GM23248 (cell line): ENCODE data around the gene PRKAA1. TPM values are rescaled to one million over a fixed set of nuclear protein-coding genes. Genes with fewer than 3 reads are reported as not detected.
A peak's percentile ranks its signal among the peaks of the same experiment; 100 is the strongest.
"Not testable (repeated sequence)": the region's sequence is repeated elsewhere in the genome, so short reads cannot be mapped to it uniquely, and the experiment has no call there.

Experiments
- DNase-seq: peaks from one replicate; pipeline ENCODE4 v3.0.0-alpha.2; 2015
- H2AFZ ChIP-seq: fragments of 200-600 bp; sonication (generic); 2 replicates; pipeline ENCODE4 v1.6.1; 2016; ENCODE audit warnings: antibody characterized with exemption
- H3F3A ChIP-seq: fragments of 200-600 bp; sonication (generic); 2 replicates; pipeline ENCODE4 v1.6.1; 2016; ENCODE audit warnings: mild to moderate bottlenecking, antibody characterized with exemption, mixed run types; ENCODE audit not compliant: insufficient read depth
- H3K27ac ChIP-seq: fragments of 200-600 bp; sonication (generic); 2 replicates; pipeline ENCODE4 v1.5.1; 2016; ENCODE audit warnings: mild to moderate bottlenecking
- H3K27me3 ChIP-seq: fragments of 200-600 bp; sonication (generic); replicated peaks from 2 replicates; pipeline ENCODE4 v1.6.1; 2016; ENCODE audit warnings: mild to moderate bottlenecking; ENCODE audit not compliant: insufficient read depth
- H3K36me3 ChIP-seq: fragments of 200-600 bp; sonication (generic); 2 replicates; pipeline ENCODE4 v1.6.1; 2016; ENCODE audit warnings: low read depth, mild to moderate bottlenecking
- H3K4me1 ChIP-seq: fragments of 200-600 bp; sonication (generic); 2 replicates; pipeline ENCODE4 v1.6.1; 2016; ENCODE audit warnings: mild to moderate bottlenecking; ENCODE audit not compliant: insufficient read depth
- H3K4me2 ChIP-seq: fragments of 200-600 bp; sonication (generic); one replicate; pipeline ENCODE4 v1.6.1; 2016; ENCODE audit warnings: mild to moderate bottlenecking; ENCODE audit not compliant: unreplicated experiment
- H3K4me3 ChIP-seq: fragments of 200-600 bp; sonication (generic); 2 replicates; pipeline ENCODE4 v1.5.1; 2016; ENCODE audit warnings: mild to moderate bottlenecking
- H3K79me2 ChIP-seq: fragments of 200-600 bp; sonication (generic); 2 replicates; pipeline ENCODE4 v1.6.1; 2016; ENCODE audit warnings: mild to moderate bottlenecking; ENCODE audit not compliant: insufficient read depth
- H3K9ac ChIP-seq: fragments of 200-600 bp; sonication (generic); 2 replicates; pipeline ENCODE4 v1.6.1; 2016; ENCODE audit warnings: mild to moderate bottlenecking
- H3K9me2 ChIP-seq: fragments of 200-600 bp; sonication (generic); 2 replicates; pipeline ENCODE4 v1.6.1; 2016; ENCODE audit warnings: mixed run types, mild to moderate bottlenecking, moderate library complexity; ENCODE audit not compliant: insufficient read depth
- H3K9me3 ChIP-seq: fragments of 200-600 bp; sonication (generic); one replicate; pipeline ENCODE4 v1.6.1; 2017; ENCODE audit warnings: low read depth
- H4K20me1 ChIP-seq: fragments of 200-600 bp; sonication (generic); 2 replicates; pipeline ENCODE4 v1.6.0; 2016; ENCODE audit not compliant: insufficient read depth
- EZH2 ChIP-seq: fragments of 200-600 bp; sonication (generic); IDR thresholded peaks from 2 replicates; pipeline ENCODE4 v1.6.1; 2018; ENCODE audit warnings: antibody characterized with exemption, mild to moderate bottlenecking; ENCODE audit not compliant: insufficient read depth, poor library complexity, severe bottlenecking
- EZH2phosphoT487 ChIP-seq: fragments of 200-600 bp; sonication (generic); IDR thresholded peaks from 2 replicates; pipeline ENCODE4 v1.6.1; 2018; ENCODE audit warnings: antibody characterized with exemption, moderate library complexity, mild to moderate bottlenecking, low read depth; ENCODE audit not compliant: insufficient read depth
- WGBS, 2 experiments: methylation state at CpG; one replicate each; pipeline ENCODE4 v1.1.6; 2015 to 2017; ENCODE audit warnings: low lambda C conversion rate in 2 of 2, low coverage in 1 of 2; ENCODE audit errors: missing lambda C conversion rate in 2 of 2; 5-methylcytosine and 5-hydroxymethylcytosine counted together
- in situ Hi-C: fragments of 300-500 bp; cut with MboI; formaldehyde crosslinking; loops from 2 replicates; pipeline ENCODE4 v1.15.0; 2020
- polyA plus RNA-seq: library from polyadenylated mRNA; unstranded; fragments of >200 nt; fragmentation: Nextera tagmentation; extraction: Ambion mirVana; gene quantifications from 2 replicates; pipeline ENCODE4 v1.2.1, GENCODE V29; 2016
- total RNA-seq: library from RNA; depleted of rRNA; stranded (reverse); fragments of >200 nt; shearing (Covaris generic); gene quantifications from 2 replicates; pipeline ENCODE4 v1.2.3, GENCODE V29; 2014

The PRKAA1 gene
- total and polyA plus RNA-seq, 2 experiments from 2014 or later, result 35.5 to 77.4 TPM

DNA sequence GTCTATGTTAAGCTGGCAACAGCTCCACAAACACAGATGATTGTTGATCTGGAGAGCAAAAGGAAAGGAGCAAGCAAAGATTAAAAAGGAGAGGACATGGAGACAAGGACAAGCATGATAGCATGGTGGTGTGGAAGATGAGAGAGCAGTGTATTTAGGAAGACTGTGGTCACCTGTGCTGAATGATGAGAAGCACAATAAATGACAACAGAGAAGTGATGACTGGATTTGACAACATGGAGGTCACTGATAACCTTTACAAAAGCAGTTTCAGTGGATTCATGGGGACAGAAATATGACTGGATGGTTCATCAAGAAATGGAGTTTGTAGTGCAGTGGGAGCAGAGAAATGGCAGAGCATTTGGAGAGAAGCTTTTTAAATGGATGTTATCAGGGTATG, 62.6 kb downstream of the PRKAA1 start:
- Histone ChIP-seq H3K9me2 (no peaks in the 10 kb centered on the region), H3K27ac (no peak overlapping the region), H3K79me2 (no peaks in the 10 kb centered on the region), H2AFZ (no peak overlapping the region), H3F3A (peaks cover 34% of the 10 kb centered on the region), H3K4me1 (peaks cover 23% of the 10 kb centered on the region), H3K9me3 (no peaks in the 10 kb centered on the region), H3K4me2 (peak overlapping the region; percentile 31), H3K36me3 (no peaks in the 10 kb centered on the region), H3K4me3 (no peak overlapping the region), H3K27me3 (no peaks in the 10 kb centered on the region), H3K9ac (no peak overlapping the region), H4K20me1 (no peaks in the 10 kb centered on the region)
- no peak for DNase-seq
- in situ Hi-C loops, result loop anchor here (25.0 kb wide), 1 partner anchor 1148 kb away; no protein-coding TSS in a partner anchor
- TF ChIP-seq EZH2phosphoT487 (no peak), EZH2 (no peak)

DNA sequence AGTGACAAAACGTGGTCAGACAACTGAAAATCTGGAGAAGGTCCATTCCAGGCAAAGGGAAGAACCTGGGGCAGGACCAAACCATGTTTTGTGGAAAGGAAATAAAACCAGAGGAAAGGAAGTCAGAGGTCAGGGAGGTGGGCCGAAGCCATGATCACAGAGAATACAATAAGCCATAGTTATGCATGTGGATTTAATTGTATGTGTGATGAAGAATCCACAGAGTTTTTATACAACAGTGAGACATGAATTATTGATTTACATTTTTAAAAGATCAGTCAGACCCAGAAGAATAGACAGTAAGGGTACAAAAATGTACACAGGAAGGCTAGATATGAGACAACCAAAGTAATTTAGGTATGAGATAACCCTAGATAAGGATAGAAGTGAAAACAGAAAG, 63.2 kb downstream of the PRKAA1 start:
- no peaks in the 10 kb centered on the region for H4K20me1 ChIP-seq
- H3K4me1 ChIP-seq, result peaks cover 23% of the 10 kb centered on the region
- H3K4me2 ChIP-seq, result peak overlapping the region; percentile 31
- H3F3A ChIP-seq, result peaks cover 34% of the 10 kb centered on the region
- in situ Hi-C loops, result loop anchor here (25.0 kb wide), 1 partner anchor 1148 kb away; no protein-coding TSS in a partner anchor
- DNase-seq, result peak; percentile 24
- no peak overlapping the region for H3K9ac ChIP-seq
- H3K36me3 ChIP-seq, result no peaks in the 10 kb centered on the region
- H3K9me2 ChIP-seq, result no peaks in the 10 kb centered on the region
- H3K79me2 ChIP-seq, result no peaks in the 10 kb centered on the region
- H3K27me3 ChIP-seq, result no peaks in the 10 kb centered on the region
- TF ChIP-seq EZH2 (no peak), EZH2phosphoT487 (no peak)
- no peaks in the 10 kb centered on the region for H3K9me3 ChIP-seq
- no peak overlapping the region for H3K27ac ChIP-seq
- H2AFZ ChIP-seq, result no peak overlapping the region
- H3K4me3 ChIP-seq, result no peak overlapping the region
- 42 to 46% methylated on average over 2 of the region's 2 CpGs for WGBS, 2 experiments

GRCh38 chr5:40733879-40734563, 64.2 kb downstream of the PRKAA1 start:
- H3K4me2 ChIP-seq, result no peak overlapping the region
- WGBS, 2 experiments, result 46 to 48% methylated on average over 3 of the region's 3 CpGs
- no peak overlapping the region for H2AFZ ChIP-seq
- H3K27ac ChIP-seq, result no peak overlapping the region
- peaks cover 23% of the 10 kb centered on the region for H3K4me1 ChIP-seq
- H4K20me1 ChIP-seq, result no peaks in the 10 kb centered on the region
- TF ChIP-seq EZH2phosphoT487 (no peak), EZH2 (no peak)
- H3K4me3 ChIP-seq, result no peak overlapping the region
- H3K36me3 ChIP-seq, result no peaks in the 10 kb centered on the region
- H3K9me2 ChIP-seq, result no peaks in the 10 kb centered on the region
- H3K27me3 ChIP-seq, result no peaks in the 10 kb centered on the region
- no peak overlapping the region for H3K9ac ChIP-seq
- no peak for DNase-seq
- H3K79me2 ChIP-seq, result no peaks in the 10 kb centered on the region
- peaks cover 27% of the 10 kb centered on the region for H3F3A ChIP-seq
- in situ Hi-C loops, result loop anchor here (25.0 kb wide), 1 partner anchor 1147 kb away; no protein-coding TSS in a partner anchor
- H3K9me3 ChIP-seq, result no peaks in the 10 kb centered on the region

DNA sequence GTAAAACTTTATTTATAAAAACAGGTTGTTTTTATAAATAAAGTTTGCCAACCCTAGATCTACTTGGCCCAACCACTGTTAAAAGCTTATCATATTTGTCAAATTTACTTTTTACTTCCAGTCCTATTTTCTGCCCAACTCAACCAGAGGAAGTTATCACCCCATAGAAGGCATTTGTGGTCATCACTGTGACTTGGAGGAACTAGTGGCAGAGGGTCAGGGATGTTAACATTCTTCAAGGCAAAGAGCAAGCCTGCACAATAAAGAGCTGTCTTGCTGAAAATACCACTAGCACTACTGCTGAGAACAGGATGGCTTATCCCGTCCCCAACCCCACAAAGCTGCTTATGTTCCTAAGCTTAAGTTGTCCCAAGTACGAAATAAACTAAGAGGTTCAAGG, 64.7 kb downstream of the PRKAA1 start:
- H3K79me2 ChIP-seq, result no peaks in the 10 kb centered on the region
- DNase-seq, result no peak
- H3K4me1 ChIP-seq, result peaks cover 23% of the 10 kb centered on the region
- in situ Hi-C loops, result loop anchor here (25.0 kb wide), 1 partner anchor 1146 kb away; no protein-coding TSS in a partner anchor
- 93 to 100% methylated on average over 2 of the region's 2 CpGs for WGBS, 2 experiments
- no peak for TF ChIP-seq EZH2
- no peaks in the 10 kb centered on the region for H3K27me3 ChIP-seq
- H4K20me1 ChIP-seq, result no peaks in the 10 kb centered on the region
- H3K4me2 ChIP-seq, result no peak overlapping the region
- H2AFZ ChIP-seq, result no peak overlapping the region
- H3K9ac ChIP-seq, result no peak overlapping the region
- H3K4me3 ChIP-seq, result no peak overlapping the region
- H3K9me3 ChIP-seq, result no peaks in the 10 kb centered on the region
- H3F3A ChIP-seq, result peaks cover 23% of the 10 kb centered on the region
- no peaks in the 10 kb centered on the region for H3K9me2 ChIP-seq
- no peak overlapping the region for H3K27ac ChIP-seq
- no peaks in the 10 kb centered on the region for H3K36me3 ChIP-seq

- H3F3A ChIP-seq, H3K9me2 ChIP-seq, H3K4me3 ChIP-seq, H3K4me2 ChIP-seq, H2AFZ ChIP-seq, H3K27me3 ChIP-seq, H3K4me1 ChIP-seq, H3K79me2 ChIP-seq, H3K9ac ChIP-seq, H3K27ac ChIP-seq, in situ Hi-C loops, H4K20me1 ChIP-seq, DNase-seq, H3K9me3 ChIP-seq: not testable (repeated sequence)
- 95 to 97% methylated on average over 24 to 37 of the region's 37 CpGs for WGBS, 2 experiments
- peaks cover 18% of the 10 kb centered on the region; the same call in 1 of the 2 replicates for H3K36me3 ChIP-seq
Measured at GRCh38 chr5:40722497-40722911, 75.7 kb downstream of the PRKAA1 start.
